ENCODE results near the gene VILL. TPM values are rescaled to one million over a fixed set of nuclear protein-coding genes. Genes with fewer than 3 reads are reported as not detected.

Gene VILL
- polyA plus RNA-seq, 2 donors = 4.9 to 16.7 TPM

DNA sequence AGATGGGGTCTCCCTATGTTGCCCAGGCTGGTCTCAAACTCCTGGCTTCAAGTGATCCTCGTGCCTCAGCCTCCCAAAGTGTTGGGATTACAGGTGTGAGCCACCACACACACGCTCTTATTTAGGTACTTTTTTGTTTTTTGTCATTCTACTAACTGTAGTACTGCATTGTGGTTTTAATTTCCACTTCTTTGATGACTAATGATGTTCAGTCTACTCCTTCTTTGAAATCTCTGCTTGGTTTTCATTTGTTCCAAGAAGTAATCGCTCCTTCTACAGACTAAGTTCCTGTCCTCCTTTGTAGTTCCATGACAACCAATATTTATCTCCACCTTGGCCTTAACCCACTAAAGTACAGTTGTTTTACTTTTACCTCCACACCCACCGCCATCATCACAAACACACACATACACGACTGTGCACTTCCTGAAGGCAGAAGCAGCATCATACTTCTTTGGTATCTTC is 47.9 kb downstream of the VILL start:
- peaks cover 0 to 9% of the 10 kb centered on the region in 2 donors for H3K4me1 ChIP-seq (ENCODE audit: control insufficient read depth in 2 of 2, insufficient read depth in 2 of 2, low read length in 1 of 2)
- H3K27me3 ChIP-seq (ENCODE audit: control insufficient read depth in 1 of 2, insufficient read depth in 2 of 2, low read length in 2 of 2) = no peaks in the 10 kb centered on the region
- no peak overlapping the region for H3K4me3 ChIP-seq (ENCODE audit: low read depth in 1 of 2, low read length in 2 of 2)
- H3K9me3 ChIP-seq (ENCODE audit: control insufficient read depth in 2 of 2, insufficient read depth in 1 of 2, low read depth in 1 of 2, low read length in 1 of 2) = no peaks in the 10 kb centered on the region
- H3K27ac ChIP-seq (ENCODE audit: low read depth in 2 of 2, low read length in 1 of 2) = no peak overlapping the region
- H3K36me3 ChIP-seq (ENCODE audit: control insufficient read depth in 2 of 2, insufficient read depth in 2 of 2, low read length in 1 of 2) = no peaks in the 10 kb centered on the region
- 75 to 76% methylated on average over 5 of the region's 5 CpGs for WGBS, 2 donors

DNA sequence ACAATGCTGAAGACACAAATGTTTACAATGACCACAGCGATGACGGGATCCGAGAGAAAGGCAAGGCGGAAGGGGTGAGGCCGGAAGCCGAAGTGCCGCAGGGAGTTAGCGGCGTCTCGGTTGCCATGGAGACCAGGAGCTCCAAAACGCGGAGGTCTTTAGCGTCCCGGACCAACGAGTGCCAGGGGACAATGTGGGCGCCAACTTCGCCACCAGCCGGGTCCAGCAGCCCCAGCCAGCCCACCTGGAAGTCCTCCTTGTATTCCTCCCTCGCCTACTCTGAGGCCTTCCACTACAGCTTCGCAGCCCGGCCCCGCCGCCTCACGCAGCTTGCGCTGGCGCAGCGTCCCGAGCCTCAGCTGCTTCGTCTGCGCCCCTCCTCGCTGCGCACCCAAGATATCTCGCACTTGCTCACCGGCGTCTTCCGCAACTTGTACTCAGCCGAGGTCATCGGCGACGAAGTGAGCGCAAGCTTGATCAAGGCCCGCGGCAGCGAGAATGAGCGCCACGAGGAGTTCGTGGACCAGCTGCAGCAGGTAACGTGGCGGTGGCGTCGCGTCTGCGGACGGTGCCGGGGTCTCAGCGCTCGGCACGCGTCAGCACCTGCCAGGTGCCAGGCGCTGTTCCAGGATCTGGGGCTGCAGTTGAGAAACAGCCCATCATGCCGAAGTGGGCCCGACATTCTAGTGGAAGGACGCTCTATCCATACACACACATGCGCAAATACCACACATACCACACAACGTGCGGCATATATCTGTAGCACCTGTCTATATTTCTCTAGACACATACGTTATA is 48.7 kb downstream of the VILL start, which contains the start of gene DLEC1:
Gene DLEC1 (plus strand): TSS at position 108 of the 798 bp plus-strand sequence. CDS start 18 bp downstream, at position 126.
- peak within 1 kb of the TSS; percentile 49 to 51 for H3K4me3 ChIP-seq (ENCODE audit: low read depth in 1 of 2, low read length in 2 of 2)
- H3K27ac ChIP-seq (ENCODE audit: low read depth in 2 of 2, low read length in 1 of 2) = peak within 1 kb of the TSS in 1 of 2 donors; percentile 24
- H3K4me1 ChIP-seq (ENCODE audit: control insufficient read depth in 2 of 2, insufficient read depth in 2 of 2, low read length in 1 of 2) = peaks cover 0 to 7% of the 10 kb centered on the region in 2 donors
- WGBS, 2 donors = 4 to 6% methylated on average over 62 to 67 of the region's 67 CpGs
- H3K36me3 ChIP-seq (ENCODE audit: control insufficient read depth in 2 of 2, insufficient read depth in 2 of 2, low read length in 1 of 2) = no peaks in the 10 kb centered on the region
- H3K9me3 ChIP-seq (ENCODE audit: control insufficient read depth in 2 of 2, insufficient read depth in 1 of 2, low read depth in 1 of 2, low read length in 1 of 2) = no peaks in the 10 kb centered on the region
- no peaks in the 10 kb centered on the region for H3K27me3 ChIP-seq (ENCODE audit: control insufficient read depth in 1 of 2, insufficient read depth in 2 of 2, low read length in 2 of 2)

DNA sequence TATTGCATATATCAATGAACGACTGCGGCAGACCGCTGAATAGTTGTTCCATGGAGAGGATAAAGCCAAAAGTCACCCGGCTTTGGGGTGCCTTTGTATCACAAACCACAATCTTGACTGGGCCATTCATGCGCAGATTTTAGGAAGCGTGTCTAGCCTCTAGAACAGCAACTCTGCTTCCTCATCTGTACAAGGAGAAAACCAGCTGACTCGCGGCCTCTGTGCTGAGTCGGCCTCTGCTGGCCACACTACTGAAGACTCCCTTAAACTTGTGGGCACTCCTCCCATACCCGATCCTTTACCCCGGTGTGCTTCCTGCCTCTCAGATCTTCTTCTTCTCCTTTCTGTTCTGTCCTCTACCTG is 49.3 kb downstream of the VILL start:
- H3K27ac ChIP-seq (ENCODE audit: low read depth in 2 of 2, low read length in 1 of 2) = no peak overlapping the region
- 38 to 43% methylated on average over 11 of the region's 11 CpGs for WGBS, 2 donors
- peaks cover 0 to 7% of the 10 kb centered on the region in 2 donors for H3K4me1 ChIP-seq (ENCODE audit: control insufficient read depth in 2 of 2, insufficient read depth in 2 of 2, low read length in 1 of 2)
- H3K9me3 ChIP-seq (ENCODE audit: control insufficient read depth in 2 of 2, insufficient read depth in 1 of 2, low read depth in 1 of 2, low read length in 1 of 2) = no peaks in the 10 kb centered on the region
- peak overlapping the region in 1 of 2 donors; percentile 49 for H3K4me3 ChIP-seq (ENCODE audit: low read depth in 1 of 2, low read length in 2 of 2)
- no peaks in the 10 kb centered on the region for H3K36me3 ChIP-seq (ENCODE audit: control insufficient read depth in 2 of 2, insufficient read depth in 2 of 2, low read length in 1 of 2)
- H3K27me3 ChIP-seq (ENCODE audit: control insufficient read depth in 1 of 2, insufficient read depth in 2 of 2, low read length in 2 of 2) = no peaks in the 10 kb centered on the region

DNA sequence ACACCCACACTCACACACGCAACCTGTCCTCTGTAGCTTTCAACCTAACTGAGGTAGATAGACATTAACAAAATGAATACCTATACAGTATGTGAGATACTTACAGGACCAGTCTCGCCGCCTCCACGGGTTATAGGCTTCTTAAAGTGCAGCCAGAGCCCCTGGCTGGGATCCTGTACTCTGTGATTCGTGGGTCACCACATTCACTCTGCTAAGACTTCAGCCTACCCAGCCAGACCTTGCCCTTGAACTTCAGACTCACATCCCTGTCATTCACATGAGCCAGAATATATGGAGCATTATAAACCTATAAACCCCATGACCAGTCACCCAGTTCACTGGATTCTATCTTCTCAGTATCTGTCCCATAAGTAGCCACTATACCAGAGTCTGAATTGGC is 49.8 kb downstream of the VILL start:
- no peaks in the 10 kb centered on the region for H3K27me3 ChIP-seq (ENCODE audit: control insufficient read depth in 1 of 2, insufficient read depth in 2 of 2, low read length in 2 of 2)
- H3K4me3 ChIP-seq (ENCODE audit: low read depth in 1 of 2, low read length in 2 of 2) = no peak overlapping the region
- no peaks in the 10 kb centered on the region for H3K9me3 ChIP-seq (ENCODE audit: control insufficient read depth in 2 of 2, insufficient read depth in 1 of 2, low read depth in 1 of 2, low read length in 1 of 2)
- no peak overlapping the region for H3K27ac ChIP-seq (ENCODE audit: low read depth in 2 of 2, low read length in 1 of 2)
- 89 to 92% methylated on average over 5 of the region's 5 CpGs for WGBS, 2 donors
- no peaks in the 10 kb centered on the region for H3K36me3 ChIP-seq (ENCODE audit: control insufficient read depth in 2 of 2, insufficient read depth in 2 of 2, low read length in 1 of 2)
- peaks cover 0 to 7% of the 10 kb centered on the region in 2 donors for H3K4me1 ChIP-seq (ENCODE audit: control insufficient read depth in 2 of 2, insufficient read depth in 2 of 2, low read length in 1 of 2)

DNA sequence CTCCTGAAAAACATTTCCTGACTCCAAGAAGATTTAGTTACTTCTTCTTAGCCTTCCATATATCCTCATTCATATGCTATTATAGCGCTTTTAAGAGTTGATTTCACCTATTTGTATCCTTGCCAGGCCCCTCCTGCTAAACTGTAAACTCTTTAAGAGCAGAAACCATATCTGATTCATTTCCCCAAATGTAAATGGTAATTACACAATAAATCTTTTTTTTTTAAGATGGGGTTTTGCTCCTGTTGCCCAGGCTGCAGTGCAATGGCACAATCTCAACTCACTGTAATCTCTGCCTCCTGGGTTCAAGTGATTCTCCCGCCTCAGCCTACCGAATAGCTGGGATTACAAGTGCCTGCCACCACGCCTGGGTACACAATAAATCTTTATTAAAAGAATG is 52.9 kb downstream of the VILL start:
- H3K27ac ChIP-seq (ENCODE audit: low read depth in 2 of 2, low read length in 1 of 2) = no peak overlapping the region
- H3K4me3 ChIP-seq (ENCODE audit: low read depth in 1 of 2, low read length in 2 of 2) = no peak overlapping the region
- H3K27me3 ChIP-seq (ENCODE audit: control insufficient read depth in 1 of 2, insufficient read depth in 2 of 2, low read length in 2 of 2) = no peaks in the 10 kb centered on the region
- no peaks in the 10 kb centered on the region for H3K36me3 ChIP-seq (ENCODE audit: control insufficient read depth in 2 of 2, insufficient read depth in 2 of 2, low read length in 1 of 2)
- 82 to 84% methylated on average over 4 of the region's 4 CpGs for WGBS, 2 donors
- H3K4me1 ChIP-seq (ENCODE audit: control insufficient read depth in 2 of 2, insufficient read depth in 2 of 2, low read length in 1 of 2) = peaks cover 0 to 7% of the 10 kb centered on the region in 2 donors
- H3K9me3 ChIP-seq (ENCODE audit: control insufficient read depth in 2 of 2, insufficient read depth in 1 of 2, low read depth in 1 of 2, low read length in 1 of 2) = no peaks in the 10 kb centered on the region

DNA sequence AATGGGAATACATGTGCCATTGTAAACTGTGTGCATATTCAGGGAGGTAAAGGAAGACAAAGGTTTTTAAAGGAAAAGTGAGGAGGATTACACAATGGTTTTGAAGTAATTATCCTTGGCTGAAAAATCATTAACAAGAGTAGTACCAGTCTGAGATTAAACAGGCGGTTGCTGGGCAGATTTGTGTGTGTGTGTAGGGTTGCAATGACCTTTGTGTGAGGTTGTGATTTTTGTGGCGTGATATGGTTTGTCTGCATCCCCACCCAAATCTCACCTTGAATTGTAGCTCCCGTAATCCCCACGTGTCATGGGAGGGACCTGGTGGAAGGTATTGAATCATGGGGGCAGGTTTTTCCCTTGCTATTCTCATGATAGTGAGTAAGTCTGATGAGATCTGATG is 55.4 kb downstream of the VILL start:
- no peak overlapping the region for H3K27ac ChIP-seq (ENCODE audit: low read depth in 2 of 2, low read length in 1 of 2)
- no peaks in the 10 kb centered on the region for H3K9me3 ChIP-seq (ENCODE audit: control insufficient read depth in 2 of 2, insufficient read depth in 1 of 2, low read depth in 1 of 2, low read length in 1 of 2)
- 93 to 94% methylated on average over 4 of the region's 4 CpGs for WGBS, 2 donors
- no peaks in the 10 kb centered on the region for H3K36me3 ChIP-seq (ENCODE audit: control insufficient read depth in 2 of 2, insufficient read depth in 2 of 2, low read length in 1 of 2)
- H3K4me1 ChIP-seq (ENCODE audit: control insufficient read depth in 2 of 2, insufficient read depth in 2 of 2, low read length in 1 of 2) = peaks cover 0 to 2% of the 10 kb centered on the region in 2 donors
- H3K4me3 ChIP-seq (ENCODE audit: low read depth in 1 of 2, low read length in 2 of 2) = no peak overlapping the region
- no peaks in the 10 kb centered on the region for H3K27me3 ChIP-seq (ENCODE audit: control insufficient read depth in 1 of 2, insufficient read depth in 2 of 2, low read length in 2 of 2)

DNA sequence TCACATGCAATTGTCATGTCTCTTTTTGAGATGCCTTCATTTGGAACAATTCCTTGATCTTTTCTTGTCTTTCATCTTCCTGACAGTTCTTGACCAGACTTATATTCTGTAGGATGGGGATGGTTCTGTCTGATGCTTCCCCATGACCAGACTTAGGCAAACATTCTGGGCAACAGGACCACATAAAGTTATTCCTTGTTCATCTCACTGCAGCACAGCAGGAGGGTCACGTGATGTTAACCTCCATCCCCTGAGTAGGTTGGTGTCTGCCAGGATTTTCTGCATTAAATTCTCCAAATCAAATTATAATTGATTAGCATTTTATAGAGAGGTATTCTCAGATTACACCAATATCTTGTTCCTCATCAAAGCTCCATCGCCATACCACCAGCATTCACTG is 56.2 kb downstream of the VILL start:
- Histone ChIP-seq H3K36me3 (ENCODE audit: control insufficient read depth in 2 of 2, insufficient read depth in 2 of 2, low read length in 1 of 2) (no peaks in the 10 kb centered on the region), H3K27me3 (ENCODE audit: control insufficient read depth in 1 of 2, insufficient read depth in 2 of 2, low read length in 2 of 2) (no peaks in the 10 kb centered on the region), H3K9me3 (ENCODE audit: control insufficient read depth in 2 of 2, insufficient read depth in 1 of 2, low read depth in 1 of 2, low read length in 1 of 2) (no peaks in the 10 kb centered on the region), H3K4me1 (ENCODE audit: control insufficient read depth in 2 of 2, insufficient read depth in 2 of 2, low read length in 1 of 2) (peaks cover 0 to 2% of the 10 kb centered on the region in 2 donors), H3K4me3 (ENCODE audit: low read depth in 1 of 2, low read length in 2 of 2) (no peak overlapping the region), H3K27ac (ENCODE audit: low read depth in 2 of 2, low read length in 1 of 2) (no peak overlapping the region)
- 94 to 95% methylated on average over 2 of the region's 2 CpGs for WGBS, 2 donors

DNA sequence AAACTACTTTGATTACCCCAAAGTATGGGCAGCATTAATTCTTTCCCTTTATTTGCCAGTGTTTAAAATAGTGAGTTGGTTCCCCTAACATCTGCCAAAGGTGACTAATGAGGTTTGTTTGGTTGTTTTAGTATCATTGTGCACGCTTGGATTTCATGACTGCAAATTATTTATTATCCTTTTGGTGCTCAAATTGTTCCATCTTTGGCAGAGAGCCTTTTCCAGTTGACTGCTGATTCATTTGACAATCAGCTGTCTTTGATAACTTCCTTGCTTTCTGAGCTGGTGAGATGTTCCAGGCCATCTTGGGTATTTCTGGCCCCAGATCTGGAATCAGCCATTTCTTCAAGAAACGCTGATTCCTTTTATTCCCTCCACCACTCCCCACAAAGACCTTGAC is 57.3 kb downstream of the VILL start:
- H3K4me3 ChIP-seq (ENCODE audit: low read depth in 1 of 2, low read length in 2 of 2) = no peak overlapping the region
- no peak overlapping the region for H3K27ac ChIP-seq (ENCODE audit: low read depth in 2 of 2, low read length in 1 of 2)
- no peaks in the 10 kb centered on the region for H3K27me3 ChIP-seq (ENCODE audit: control insufficient read depth in 1 of 2, insufficient read depth in 2 of 2, low read length in 2 of 2)
- 67 to 69% methylated on average over 2 of the region's 2 CpGs for whole genome bisulfite sequencing, 2 donors
- peaks cover 0 to 2% of the 10 kb centered on the region in 2 donors for H3K9me3 ChIP-seq (ENCODE audit: control insufficient read depth in 2 of 2, insufficient read depth in 1 of 2, low read depth in 1 of 2, low read length in 1 of 2)
- no peaks in the 10 kb centered on the region for H3K36me3 ChIP-seq (ENCODE audit: control insufficient read depth in 2 of 2, insufficient read depth in 2 of 2, low read length in 1 of 2)
- peaks cover 0 to 2% of the 10 kb centered on the region in 2 donors for H3K4me1 ChIP-seq (ENCODE audit: control insufficient read depth in 2 of 2, insufficient read depth in 2 of 2, low read length in 1 of 2)

DNA sequence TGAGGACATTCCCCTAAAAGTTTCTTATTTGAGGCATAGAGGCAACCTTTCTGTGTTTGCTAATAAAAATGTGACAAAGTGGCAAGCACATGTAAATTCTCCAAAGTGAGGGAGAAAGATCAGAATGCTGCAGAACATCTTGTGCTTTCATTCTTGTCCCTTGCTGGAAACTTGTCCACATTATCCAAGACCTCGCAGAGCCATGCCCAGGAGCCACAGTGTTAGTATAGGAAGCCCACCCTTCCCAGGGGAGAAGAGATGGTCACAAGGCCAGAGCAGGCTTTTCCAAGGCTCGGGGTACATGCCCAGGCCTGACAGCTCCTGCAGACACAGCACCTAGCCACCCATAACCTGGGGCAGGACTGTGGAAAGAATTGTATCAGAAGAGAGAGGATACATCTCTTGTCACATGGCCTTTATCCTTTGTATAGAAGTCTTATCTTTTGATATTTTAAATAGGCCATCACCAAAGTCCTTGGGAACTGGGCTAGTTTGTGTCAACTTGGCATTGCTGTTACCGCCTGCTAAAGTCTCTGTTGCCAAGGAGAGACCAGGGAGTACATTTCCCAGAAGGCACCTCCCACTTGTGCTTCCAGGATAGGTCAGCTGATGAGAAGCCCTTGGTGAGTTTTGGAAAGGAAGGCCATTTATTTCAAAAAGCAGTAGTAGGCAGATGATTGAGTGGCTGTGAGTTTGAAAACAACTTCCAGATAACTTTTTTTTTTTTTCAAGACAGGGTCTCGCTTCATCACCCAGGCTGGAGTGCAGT is 59.0 kb downstream of the VILL start:
- peaks cover 0 to 2% of the 10 kb centered on the region in 2 donors for H3K4me1 ChIP-seq (ENCODE audit: control insufficient read depth in 2 of 2, insufficient read depth in 2 of 2, low read length in 1 of 2)
- no peaks in the 10 kb centered on the region for H3K27me3 ChIP-seq (ENCODE audit: control insufficient read depth in 1 of 2, insufficient read depth in 2 of 2, low read length in 2 of 2)
- no peak overlapping the region for H3K27ac ChIP-seq (ENCODE audit: low read depth in 2 of 2, low read length in 1 of 2)
- H3K4me3 ChIP-seq (ENCODE audit: low read depth in 1 of 2, low read length in 2 of 2) = no peak overlapping the region
- 76 to 79% methylated on average over 4 of the region's 4 CpGs for WGBS, 2 donors
- no peaks in the 10 kb centered on the region for H3K36me3 ChIP-seq (ENCODE audit: control insufficient read depth in 2 of 2, insufficient read depth in 2 of 2, low read length in 1 of 2)
- H3K9me3 ChIP-seq (ENCODE audit: control insufficient read depth in 2 of 2, insufficient read depth in 1 of 2, low read depth in 1 of 2, low read length in 1 of 2) = peaks cover 0 to 2% of the 10 kb centered on the region in 2 donors

All from esophagus (tissue), 2 donors.